ENCODE measurements around the gene PRKAR1B. TPM values are rescaled to one million over a fixed set of nuclear protein-coding genes. Genes with fewer than 3 reads are reported as not detected.

The PRKAR1B gene
- total RNA-seq, 2 experiments from 2014 or later = 28.0 to 28.2 TPM

DNA sequence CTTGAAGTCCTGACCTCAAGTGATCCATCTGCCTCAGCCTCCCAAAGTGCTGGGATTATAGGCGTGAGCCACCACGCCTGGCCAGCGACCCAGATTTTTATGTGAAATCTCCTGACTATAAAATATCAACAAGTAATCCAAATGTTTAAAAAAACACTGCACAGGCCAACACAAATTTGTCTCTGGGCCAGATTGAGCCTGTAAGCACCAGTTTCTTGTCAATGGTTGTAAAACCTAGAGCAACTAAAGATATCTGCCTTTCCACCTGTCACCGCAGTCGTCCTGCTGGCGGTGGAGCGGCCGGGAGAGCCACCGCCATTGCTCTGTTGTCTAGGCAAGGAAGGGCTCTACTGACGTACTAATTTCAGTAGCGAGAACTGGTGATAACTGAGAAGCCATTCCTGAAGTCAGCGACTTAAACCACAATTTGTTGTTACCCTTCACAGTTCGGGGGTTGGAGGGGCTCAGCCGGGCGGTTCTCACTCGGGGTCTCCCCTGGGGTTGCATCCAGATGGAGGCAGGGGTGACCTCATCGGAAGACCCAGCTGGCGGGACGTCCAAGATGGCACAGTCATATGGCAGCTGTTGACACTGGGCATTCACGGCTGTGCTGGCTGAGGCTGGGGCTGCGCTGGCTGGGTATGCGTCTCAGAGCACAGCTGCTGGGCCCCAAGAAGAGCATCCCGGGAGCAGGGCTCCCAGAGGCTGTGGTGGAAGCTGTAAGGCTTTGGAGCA is 152.3 kb downstream of the PRKAR1B start:
- DNase-seq = no peak
- ChIA-PET POLR2A (no interaction called here), CTCF (interaction anchor here (0.7 kb wide), 1 partner anchor 899 kb away, joined by 3 read pairs; no protein-coding TSS in a partner anchor)

DNA sequence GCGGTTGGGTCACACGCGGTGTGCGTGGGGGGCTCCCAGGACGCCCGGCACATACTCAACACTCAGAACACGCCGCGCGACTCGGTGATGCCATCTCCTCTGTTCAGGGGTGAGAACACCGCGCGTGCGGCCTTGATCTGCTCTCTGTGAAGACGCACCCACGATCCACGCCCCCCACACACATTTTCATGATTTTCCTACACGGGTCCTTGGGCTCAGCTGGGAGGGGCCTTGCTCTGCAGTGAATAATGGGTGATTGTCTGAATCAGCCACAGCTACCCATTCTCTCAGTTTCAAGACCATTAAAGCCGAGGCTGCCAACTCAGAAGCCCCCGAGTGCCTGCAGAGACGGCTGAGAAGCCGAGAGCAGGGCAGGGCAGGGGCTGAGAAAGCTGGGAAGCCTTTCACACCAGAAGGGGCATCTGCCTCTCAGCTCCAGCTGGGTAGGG is 153.1 kb downstream of the PRKAR1B start:
- H3K4me1 Mint-ChIP-seq (ENCODE audit: low read depth) = no peaks in the 10 kb centered on the region
- CTCF ChIA-PET = interaction anchor here (0.7 kb wide), 1 partner anchor 900 kb away, joined by 3 read pairs; no protein-coding TSS in a partner anchor
- H3K36me3 Mint-ChIP-seq = peaks cover 17% of the 10 kb centered on the region
- no peaks in the 10 kb centered on the region for H3K27me3 Mint-ChIP-seq
- intact Hi-C loops (cut with micrococcal nuclease) = no loop called here
- no peak overlapping the region for H3K4me3 Mint-ChIP-seq
- POLR2A ChIA-PET = interaction anchor here (0.6 kb wide), 1 partner anchor 178 kb away, joined by 3 read pairs; no protein-coding TSS in a partner anchor
- no peak overlapping the region for H3K27ac Mint-ChIP-seq
- H3K9me3 Mint-ChIP-seq = peaks cover 4% of the 10 kb centered on the region
- no peak for DNase-seq

More for the DNA sequence above, 152.3 kb downstream of the PRKAR1B start:
- peaks cover 22% of the 10 kb centered on the region for H3K36me3 Mint-ChIP-seq
- no peak overlapping the region for H3K4me3 Mint-ChIP-seq
- no peak overlapping the region for H3K27ac Mint-ChIP-seq
- intact Hi-C loops (cut with micrococcal nuclease) = no loop called here
- peaks cover 4% of the 10 kb centered on the region for H3K9me3 Mint-ChIP-seq
- H3K4me1 Mint-ChIP-seq (ENCODE audit: low read depth) = no peaks in the 10 kb centered on the region
- H3K27me3 Mint-ChIP-seq = no peaks in the 10 kb centered on the region

DNA sequence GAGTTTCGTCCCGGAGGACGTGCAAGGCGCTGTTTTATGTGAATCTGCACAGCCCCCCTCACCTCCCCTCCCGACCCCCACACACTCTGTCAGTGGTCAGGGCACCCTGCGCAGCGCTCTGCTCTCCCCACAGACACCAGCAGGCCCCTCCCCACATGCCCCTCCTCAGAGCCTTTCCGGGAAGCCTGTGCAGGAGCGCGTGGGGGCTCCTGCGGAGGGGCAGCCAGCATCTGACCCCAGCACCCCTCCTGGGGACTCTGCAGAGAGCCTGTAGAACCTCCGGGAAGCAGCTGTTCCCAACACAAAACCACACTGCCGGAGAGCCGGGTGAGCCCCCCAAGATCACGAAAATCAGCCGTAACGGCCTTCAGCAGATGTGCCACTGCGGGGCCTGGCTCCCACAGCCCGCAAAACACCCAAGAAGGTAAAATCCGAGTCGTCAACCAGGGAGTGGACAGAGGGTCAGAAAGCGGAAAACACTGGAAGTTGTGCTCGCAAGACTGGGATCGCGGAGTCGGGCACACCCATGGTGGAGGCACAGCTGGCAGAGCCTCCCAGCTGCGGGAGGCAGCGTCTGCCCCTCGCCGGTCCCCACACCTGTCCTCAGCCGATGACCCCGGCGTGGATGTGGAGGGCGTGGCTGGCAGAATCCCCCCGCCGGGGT is 153.7 kb downstream of the PRKAR1B start:
- POLR2A ChIA-PET = interaction anchor here (0.6 kb wide), 1 partner anchor 179 kb away, joined by 3 read pairs; no protein-coding TSS in a partner anchor

DNA sequence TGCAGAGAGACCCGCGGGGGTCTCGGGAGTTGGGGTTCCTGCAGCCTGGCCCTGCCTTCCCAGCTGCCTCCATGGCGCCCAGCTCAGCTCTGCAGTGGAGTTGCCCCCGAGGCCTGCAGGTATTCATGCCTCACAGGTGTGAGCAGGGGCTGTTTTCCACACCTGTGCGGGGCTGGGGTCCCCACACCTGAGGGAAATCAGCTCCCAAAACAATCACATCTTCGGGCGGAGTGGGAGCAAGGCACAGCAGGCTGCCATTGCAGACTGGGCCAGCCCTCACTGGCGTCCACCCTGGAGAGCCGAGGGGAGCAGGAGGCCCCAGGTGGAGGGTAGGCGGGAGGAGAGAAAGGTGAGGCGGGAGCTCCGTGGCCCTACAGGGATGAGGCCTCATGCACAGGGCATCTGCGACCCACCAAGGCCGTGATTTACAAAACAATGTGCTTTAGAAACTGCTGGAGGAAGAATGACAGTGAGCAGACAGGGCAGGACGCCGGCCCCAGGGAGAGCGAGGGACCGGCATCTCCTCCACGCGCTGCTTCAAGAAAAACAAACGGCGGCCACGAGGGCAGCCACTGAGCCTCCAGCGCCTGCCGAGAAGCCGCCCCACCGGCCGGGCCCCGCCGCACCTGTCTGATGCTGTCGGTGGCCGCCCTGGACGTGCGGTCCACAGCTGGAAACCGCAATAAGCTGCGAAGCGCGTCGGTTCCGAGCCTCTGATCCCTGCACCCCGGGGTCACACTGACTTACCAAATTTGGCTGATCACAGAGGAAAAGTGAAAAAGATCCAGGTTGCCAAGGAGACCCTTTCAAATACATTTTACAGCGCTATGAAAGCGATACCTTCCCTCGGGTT is 154.4 kb downstream of the PRKAR1B start:
- Mint-ChIP-seq H3K4me3 (no peak overlapping the region), H3K4me1 (ENCODE audit: low read depth) (no peaks in the 10 kb centered on the region), H3K27ac (no peak overlapping the region), H3K36me3 (peaks cover 13% of the 10 kb centered on the region), H3K27me3 (no peaks in the 10 kb centered on the region), H3K9me3 (peaks cover 4% of the 10 kb centered on the region)
- POLR2A ChIA-PET = no interaction called here
- no peak for DNase-seq
- CTCF ChIA-PET = no interaction called here
- intact Hi-C loops (cut with micrococcal nuclease) = no loop called here

More for the DNA sequence above, 153.7 kb downstream of the PRKAR1B start:
- Mint-ChIP-seq H3K36me3 (peaks cover 17% of the 10 kb centered on the region), H3K4me1 (ENCODE audit: low read depth) (no peaks in the 10 kb centered on the region), H3K9me3 (peaks cover 4% of the 10 kb centered on the region), H3K27ac (no peak overlapping the region), H3K27me3 (no peaks in the 10 kb centered on the region), H3K4me3 (no peak overlapping the region)
- CTCF ChIA-PET = no interaction called here
- intact Hi-C loops (cut with micrococcal nuclease) = no loop called here
- no peak for DNase-seq

DNA sequence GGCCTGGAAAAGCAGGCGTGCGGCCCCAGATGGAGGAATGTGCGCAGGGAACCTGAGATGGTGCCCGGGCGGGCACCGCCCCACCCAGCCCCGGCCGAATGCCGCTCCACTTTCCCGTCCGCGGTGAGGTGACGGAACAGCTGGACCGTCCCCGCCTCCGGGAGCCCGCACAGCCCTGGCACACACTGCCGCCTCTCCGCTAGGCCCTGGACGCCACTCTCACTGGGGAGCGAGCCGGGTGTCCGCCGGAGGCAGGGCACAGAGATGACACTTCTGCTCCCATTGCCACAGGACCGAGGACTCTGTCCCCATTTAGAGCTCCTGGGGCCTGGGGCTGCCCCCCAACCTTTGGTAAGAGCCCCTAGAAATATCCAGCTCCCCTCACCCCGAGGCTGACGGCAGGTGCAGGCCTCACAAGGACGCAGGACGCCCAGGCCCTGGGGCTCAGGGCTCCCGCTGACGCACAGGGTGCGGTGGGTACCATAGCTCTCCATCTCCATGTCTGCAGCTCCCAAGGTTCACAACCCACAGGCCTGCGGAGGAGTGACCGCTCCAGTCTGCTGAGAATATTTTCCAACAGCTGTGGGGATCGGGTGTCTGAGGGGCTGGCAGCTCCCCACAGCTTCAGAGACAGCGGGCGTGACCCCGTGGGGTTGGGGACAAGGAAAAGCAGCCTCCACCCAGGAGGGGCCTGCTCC is 155.2 kb downstream of the PRKAR1B start:
- no peaks in the 10 kb centered on the region for H3K27me3 Mint-ChIP-seq
- no peak for DNase-seq
- intact Hi-C loops (cut with micrococcal nuclease) = no loop called here
- ChIA-PET CTCF (no interaction called here), POLR2A (no interaction called here)
- no peak overlapping the region for H3K4me3 Mint-ChIP-seq
- peaks cover 12% of the 10 kb centered on the region for H3K36me3 Mint-ChIP-seq
- H3K9me3 Mint-ChIP-seq = peaks cover 4% of the 10 kb centered on the region
- no peak overlapping the region for H3K27ac Mint-ChIP-seq
- H3K4me1 Mint-ChIP-seq (ENCODE audit: low read depth) = no peaks in the 10 kb centered on the region

DNA sequence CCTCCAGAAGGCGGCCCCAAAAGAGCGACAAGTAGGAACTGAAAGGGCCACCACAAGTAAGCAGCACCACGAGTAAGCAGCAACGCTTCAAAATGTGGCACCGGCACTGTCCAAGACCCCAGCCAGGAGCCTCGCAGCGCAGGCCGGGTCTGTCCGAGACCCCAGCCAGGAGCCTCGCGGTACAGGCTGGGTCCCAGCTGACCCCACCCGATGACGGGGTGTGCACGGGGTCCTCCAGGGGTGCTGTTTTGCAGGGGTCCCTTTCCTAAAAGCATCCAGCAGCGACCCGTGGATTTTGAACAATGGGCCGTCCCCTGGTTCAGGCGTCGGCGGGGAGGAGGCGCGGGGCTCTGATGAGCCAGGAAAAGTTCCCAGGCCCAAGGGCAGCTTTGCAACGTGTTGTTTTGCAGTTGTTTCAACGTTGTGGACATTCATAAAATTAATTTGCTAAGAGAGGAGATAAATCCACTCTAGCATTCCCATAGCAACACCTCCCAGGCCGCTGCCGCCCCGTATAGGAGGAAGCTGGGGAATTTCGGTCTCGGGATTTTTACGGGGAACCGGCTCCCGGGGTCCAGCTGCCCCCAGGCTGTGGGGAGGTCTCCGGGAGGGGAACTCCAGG is 155.9 kb downstream of the PRKAR1B start:
- Mint-ChIP-seq H3K4me3 (no peak overlapping the region), H3K36me3 (peaks cover 8% of the 10 kb centered on the region), H3K4me1 (ENCODE audit: low read depth) (no peaks in the 10 kb centered on the region), H3K27ac (no peak overlapping the region), H3K27me3 (no peaks in the 10 kb centered on the region), H3K9me3 (peaks cover 4% of the 10 kb centered on the region)
- CTCF ChIA-PET = no interaction called here
- intact Hi-C loops (cut with micrococcal nuclease) = no loop called here
- POLR2A ChIA-PET = no interaction called here
- DNase-seq = no peak

DNA sequence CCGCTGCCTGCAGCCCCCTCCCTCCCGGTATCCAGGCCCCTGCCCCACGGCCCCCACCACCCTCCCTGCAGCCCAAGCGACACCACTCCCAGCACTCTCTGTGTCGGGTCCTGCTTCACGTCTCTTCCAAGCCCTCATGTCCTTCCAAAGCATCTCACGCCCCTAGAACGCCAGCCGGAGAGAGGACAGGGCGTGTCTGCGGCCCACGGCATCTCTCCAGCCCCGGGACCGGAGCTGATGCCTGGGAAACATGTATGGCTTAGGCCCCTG is 156.3 kb downstream of the PRKAR1B start:
- ChIA-PET CTCF (no interaction called here), POLR2A (no interaction called here)
- H3K9me3 Mint-ChIP-seq = peaks cover under 1% of the 10 kb centered on the region
- peaks cover 5% of the 10 kb centered on the region for H3K36me3 Mint-ChIP-seq
- intact Hi-C loops (cut with micrococcal nuclease) = no loop called here
- no peak overlapping the region for H3K4me3 Mint-ChIP-seq
- no peaks in the 10 kb centered on the region for H3K27me3 Mint-ChIP-seq
- DNase-seq = no peak
- no peak overlapping the region for H3K27ac Mint-ChIP-seq
- H3K4me1 Mint-ChIP-seq (ENCODE audit: low read depth) = no peaks in the 10 kb centered on the region

DNA sequence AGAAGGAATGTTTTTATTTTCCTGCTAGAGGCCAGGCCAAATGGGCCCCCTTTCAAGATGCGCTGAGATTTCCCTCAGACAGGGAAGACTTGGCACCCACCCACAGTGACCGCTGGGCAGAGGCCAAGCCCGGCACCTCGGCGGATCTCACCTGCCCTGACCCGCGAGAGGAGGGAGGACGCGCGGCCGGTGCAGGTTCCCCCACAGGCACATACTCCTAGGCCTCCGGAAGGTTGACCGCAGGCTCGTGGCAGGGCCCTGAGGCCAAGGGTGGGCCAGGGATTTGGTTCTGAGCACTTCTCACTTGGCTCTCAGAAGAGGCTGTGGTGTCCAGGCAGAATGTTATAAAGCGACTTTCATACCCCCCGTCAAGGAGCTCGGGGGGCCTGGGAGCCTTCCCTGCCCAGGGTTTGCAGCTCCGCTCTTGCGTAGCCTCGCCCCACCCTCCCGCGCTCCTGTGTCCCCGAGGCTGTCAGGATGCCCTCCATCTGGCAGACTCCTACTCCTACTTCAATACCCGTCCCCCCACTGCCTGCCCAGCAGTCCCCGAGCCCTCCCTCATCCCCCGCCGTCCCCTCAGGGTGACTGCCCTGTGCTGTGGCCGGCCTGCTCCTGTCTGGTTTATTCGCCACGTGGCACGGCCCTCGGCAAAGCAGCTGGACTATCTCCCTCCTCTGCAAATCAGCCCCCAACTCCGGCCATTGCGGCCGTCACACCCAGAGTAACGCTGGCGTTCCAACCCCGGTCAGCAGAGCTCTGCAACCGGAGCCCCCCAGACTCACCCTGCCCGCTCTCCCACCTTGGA is 156.9 kb downstream of the PRKAR1B start:
- H3K27me3 Mint-ChIP-seq = no peaks in the 10 kb centered on the region
- peaks cover 4% of the 10 kb centered on the region for H3K36me3 Mint-ChIP-seq
- DNase-seq = no peak
- intact Hi-C loops (cut with micrococcal nuclease) = no loop called here
- H3K27ac Mint-ChIP-seq = no peak overlapping the region
- H3K4me3 Mint-ChIP-seq = no peak overlapping the region
- H3K4me1 Mint-ChIP-seq (ENCODE audit: low read depth) = no peaks in the 10 kb centered on the region
- ChIA-PET CTCF (no interaction called here), POLR2A (no interaction called here)
- H3K9me3 Mint-ChIP-seq = no peaks in the 10 kb centered on the region

DNA sequence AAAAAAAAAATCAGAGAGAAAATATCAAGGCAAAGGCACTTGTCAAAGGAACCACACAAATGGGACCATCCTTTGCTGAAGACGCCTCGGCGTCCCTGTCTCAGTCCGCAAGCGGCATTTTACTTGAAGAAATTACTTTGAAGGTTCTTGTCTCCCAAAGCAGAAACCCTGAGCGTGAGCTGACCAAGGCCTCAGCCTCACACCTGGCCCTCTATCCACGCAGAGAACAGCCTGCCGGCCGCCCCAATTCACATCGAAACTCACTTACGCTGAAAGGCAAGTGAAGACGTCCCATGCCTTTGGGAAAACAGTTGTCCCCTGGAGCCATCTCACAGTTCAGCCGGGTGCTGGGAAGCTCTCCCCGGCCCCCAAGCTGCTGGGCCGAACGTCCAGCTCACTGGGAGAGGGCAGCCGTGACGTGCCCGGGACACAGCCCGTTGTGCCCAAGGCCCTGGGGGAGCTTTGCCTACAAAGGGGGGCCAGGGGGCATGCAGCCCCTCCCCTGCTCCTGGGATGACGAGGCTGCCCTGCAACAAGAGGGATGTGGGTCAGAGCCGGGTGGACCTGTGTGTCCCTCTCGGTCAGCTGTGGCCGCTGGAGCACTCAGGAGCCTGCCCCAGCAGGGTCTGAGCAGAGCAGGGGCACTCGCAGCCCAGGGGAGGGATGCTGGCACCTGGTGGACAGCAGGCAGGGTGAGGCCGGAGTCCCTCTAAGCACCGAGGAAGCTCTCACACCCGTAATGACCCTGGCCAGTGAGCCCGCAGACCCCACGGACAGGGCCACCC is 157.8 kb downstream of the PRKAR1B start:
- intact Hi-C loops (cut with micrococcal nuclease) = no loop called here
- Mint-ChIP-seq H3K4me3 (no peak overlapping the region), H3K4me1 (ENCODE audit: low read depth) (no peaks in the 10 kb centered on the region), H3K27ac (no peak overlapping the region), H3K27me3 (no peaks in the 10 kb centered on the region), H3K9me3 (no peaks in the 10 kb centered on the region), H3K36me3 (no peaks in the 10 kb centered on the region)
- no peak for DNase-seq
- ChIA-PET POLR2A (no interaction called here), CTCF (no interaction called here)

DNA sequence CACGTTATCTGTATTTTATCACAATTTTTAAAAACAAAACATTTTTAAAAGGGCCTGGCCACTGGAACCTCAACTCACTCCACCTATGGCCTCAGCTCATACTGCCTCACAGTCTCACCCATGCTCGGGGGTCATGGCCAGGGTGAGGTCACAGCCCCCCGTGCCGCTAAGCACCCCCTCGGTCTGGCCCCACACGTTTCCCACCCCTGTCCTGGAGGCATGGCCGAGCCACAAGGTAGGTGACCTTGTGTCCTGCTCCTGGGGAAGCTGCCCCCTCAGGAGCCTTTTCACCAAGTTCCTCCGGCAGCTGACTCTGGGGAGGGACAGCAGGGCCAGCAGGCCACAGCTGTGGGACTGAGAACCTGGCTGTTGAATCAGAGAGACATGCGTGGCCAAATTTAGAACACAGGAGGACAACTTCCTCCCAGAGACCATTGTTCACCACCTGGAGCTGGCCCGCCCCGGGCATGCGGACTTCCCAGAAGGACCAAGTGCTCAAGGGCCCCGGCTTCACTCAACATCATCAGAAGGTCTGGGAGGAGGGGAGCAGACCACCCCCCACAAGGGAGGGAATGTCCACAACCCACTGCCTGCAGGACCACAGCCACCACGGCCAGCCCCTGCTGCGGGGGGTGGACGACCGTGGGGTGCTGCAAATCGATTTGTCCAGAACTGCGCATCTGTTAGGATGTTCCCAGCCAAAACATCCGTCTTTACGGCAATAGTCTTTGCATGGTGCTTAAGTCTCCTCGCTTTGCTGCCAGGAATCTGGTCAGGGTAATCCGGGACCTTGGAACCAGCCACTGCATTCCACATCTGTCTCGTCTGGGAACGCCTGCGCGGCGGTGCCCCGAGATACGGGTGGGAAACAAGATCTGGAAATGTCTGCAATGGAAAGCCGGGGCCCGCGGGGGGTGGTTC is 158.8 kb downstream of the PRKAR1B start:
- no peaks in the 10 kb centered on the region for H3K9me3 Mint-ChIP-seq
- no peaks in the 10 kb centered on the region for H3K4me1 Mint-ChIP-seq (ENCODE audit: low read depth)
- no peaks in the 10 kb centered on the region for H3K36me3 Mint-ChIP-seq
- CTCF ChIA-PET = no interaction called here
- POLR2A ChIA-PET = no interaction called here
- no peak overlapping the region for H3K27ac Mint-ChIP-seq
- H3K27me3 Mint-ChIP-seq = no peaks in the 10 kb centered on the region
- H3K4me3 Mint-ChIP-seq = no peak overlapping the region
- intact Hi-C loops (cut with micrococcal nuclease) = no loop called here
- no peak for DNase-seq
